ENCODE results near the gene MACROD1. TPM values are rescaled to one million over a fixed set of nuclear protein-coding genes. Genes with fewer than 3 reads are reported as not detected.

MACROD1 gene
- polyA plus RNA-seq, 1 donor (not counting 4 experiments of a cell fraction or from before 2014, with no cell fraction given), result 4.6 TPM

DNA sequence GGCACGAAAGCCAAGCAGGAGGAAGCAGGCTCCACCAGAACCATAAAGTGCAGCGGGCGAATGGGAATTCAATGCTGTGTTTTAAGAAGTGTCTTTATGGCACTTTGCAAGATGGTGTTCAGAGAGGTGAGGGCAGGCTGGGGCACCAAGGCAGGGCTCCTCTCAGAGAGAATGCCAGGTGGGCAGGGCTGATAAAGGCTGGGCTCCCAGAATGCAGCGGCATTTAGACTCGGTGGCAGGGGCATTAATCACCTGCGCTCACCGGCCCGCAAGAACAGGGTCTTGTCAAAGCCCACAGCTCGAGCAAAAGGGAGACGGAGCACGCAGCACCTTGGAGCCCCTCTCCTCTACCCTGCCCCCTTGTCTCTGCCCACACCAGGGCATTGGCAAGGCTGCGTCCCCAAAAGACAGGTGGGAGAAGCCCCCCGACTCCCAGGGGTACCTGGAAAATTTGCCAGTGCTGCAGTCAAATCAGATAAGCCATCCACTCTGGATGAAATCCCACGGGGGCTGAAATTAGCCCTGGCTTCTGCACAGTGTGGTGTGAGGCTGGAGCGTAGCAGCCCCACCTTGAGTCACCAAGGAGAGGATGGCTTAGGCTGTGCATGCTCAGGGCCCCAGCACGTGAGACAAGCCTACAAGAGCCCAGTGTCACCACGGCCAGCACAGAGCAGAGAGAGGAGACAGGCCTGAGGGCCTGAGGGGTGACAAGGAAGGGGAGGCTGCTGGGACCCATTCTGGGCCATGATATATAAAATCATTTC lies 8.1 kb downstream of the MACROD1 start:
- Histone ChIP-seq H3K4me3 (ENCODE audit: control insufficient read depth in 2 of 3, extremely low read depth in 1 of 3, insufficient read depth in 2 of 3, low read depth in 1 of 3, low read length in 3 of 3) (no peak overlapping the region), H3K4me2 (ENCODE audit: control insufficient read depth, extremely low read depth, insufficient read depth, low read depth, low read length) (no peak overlapping the region), H3K9me3 (ENCODE audit: control insufficient read depth, low read depth, low read length) (no peaks in the 10 kb centered on the region), H3K27ac (ENCODE audit: control insufficient read depth, insufficient read depth, low read length) (no peak overlapping the region), H3K79me2 (ENCODE audit: control insufficient read depth, insufficient read depth, low read length) (no peaks in the 10 kb centered on the region), H3K27me3 (ENCODE audit: control insufficient read depth, extremely low read depth, insufficient read depth, low read length) (no peaks in the 10 kb centered on the region), H3K9ac (ENCODE audit: control insufficient read depth, extremely low read depth, insufficient read depth, low read length) (no peak overlapping the region), H3K4me1 (ENCODE audit: control insufficient read depth, extremely low read depth, insufficient read depth, low read length) (no peaks in the 10 kb centered on the region), H2AFZ (ENCODE audit: control insufficient read depth, low read length) (no peak overlapping the region), H3K36me3 (ENCODE audit: control insufficient read depth in 2 of 2, extremely low read depth in 1 of 2, insufficient read depth in 2 of 2, low read length in 2 of 2) (no peaks in the 10 kb centered on the region), H3K9me1 (ENCODE audit: control insufficient read depth, extremely low read depth, insufficient read depth, low read length) (no peaks in the 10 kb centered on the region), H4K20me1 (ENCODE audit: control insufficient read depth, extremely low read depth, insufficient read depth, low read length) (peaks cover 2% of the 10 kb centered on the region)
- dilution Hi-C loops (cut with MboI; ENCODE audit: extremely low pct_ligation_motif_present, low sequenced_read_pairs), result no loop called here
- DNase-seq (ENCODE audit: low read depth, low spot score), result no peak
- FAIRE-seq, result no peak
- TF ChIP-seq, protein P1, sequence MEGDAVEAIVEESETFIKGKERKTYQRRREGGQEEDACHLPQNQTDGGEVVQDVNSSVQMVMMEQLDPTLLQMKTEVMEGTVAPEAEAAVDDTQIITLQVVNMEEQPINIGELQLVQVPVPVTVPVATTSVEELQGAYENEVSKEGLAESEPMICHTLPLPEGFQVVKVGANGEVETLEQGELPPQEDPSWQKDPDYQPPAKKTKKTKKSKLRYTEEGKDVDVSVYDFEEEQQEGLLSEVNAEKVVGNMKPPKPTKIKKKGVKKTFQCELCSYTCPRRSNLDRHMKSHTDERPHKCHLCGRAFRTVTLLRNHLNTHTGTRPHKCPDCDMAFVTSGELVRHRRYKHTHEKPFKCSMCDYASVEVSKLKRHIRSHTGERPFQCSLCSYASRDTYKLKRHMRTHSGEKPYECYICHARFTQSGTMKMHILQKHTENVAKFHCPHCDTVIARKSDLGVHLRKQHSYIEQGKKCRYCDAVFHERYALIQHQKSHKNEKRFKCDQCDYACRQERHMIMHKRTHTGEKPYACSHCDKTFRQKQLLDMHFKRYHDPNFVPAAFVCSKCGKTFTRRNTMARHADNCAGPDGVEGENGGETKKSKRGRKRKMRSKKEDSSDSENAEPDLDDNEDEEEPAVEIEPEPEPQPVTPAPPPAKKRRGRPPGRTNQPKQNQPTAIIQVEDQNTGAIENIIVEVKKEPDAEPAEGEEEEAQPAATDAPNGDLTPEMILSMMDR (optimal IDR thresholded peaks at IDR 0.05 in 1 of 3, IDR thresholded peaks at IDR 0.05 in 1 of 3, conservative IDR thresholded peaks at IDR 0.05 in 1 of 3; ENCODE audit: extremely low read depth in 1 of 3, insufficient read depth in 2 of 3, low read length in 3 of 3), result no peak
- no peak for TF ChIP-seq EZH2 (IDR thresholded peaks at IDR 0.05; ENCODE audit: low read length)

DNA sequence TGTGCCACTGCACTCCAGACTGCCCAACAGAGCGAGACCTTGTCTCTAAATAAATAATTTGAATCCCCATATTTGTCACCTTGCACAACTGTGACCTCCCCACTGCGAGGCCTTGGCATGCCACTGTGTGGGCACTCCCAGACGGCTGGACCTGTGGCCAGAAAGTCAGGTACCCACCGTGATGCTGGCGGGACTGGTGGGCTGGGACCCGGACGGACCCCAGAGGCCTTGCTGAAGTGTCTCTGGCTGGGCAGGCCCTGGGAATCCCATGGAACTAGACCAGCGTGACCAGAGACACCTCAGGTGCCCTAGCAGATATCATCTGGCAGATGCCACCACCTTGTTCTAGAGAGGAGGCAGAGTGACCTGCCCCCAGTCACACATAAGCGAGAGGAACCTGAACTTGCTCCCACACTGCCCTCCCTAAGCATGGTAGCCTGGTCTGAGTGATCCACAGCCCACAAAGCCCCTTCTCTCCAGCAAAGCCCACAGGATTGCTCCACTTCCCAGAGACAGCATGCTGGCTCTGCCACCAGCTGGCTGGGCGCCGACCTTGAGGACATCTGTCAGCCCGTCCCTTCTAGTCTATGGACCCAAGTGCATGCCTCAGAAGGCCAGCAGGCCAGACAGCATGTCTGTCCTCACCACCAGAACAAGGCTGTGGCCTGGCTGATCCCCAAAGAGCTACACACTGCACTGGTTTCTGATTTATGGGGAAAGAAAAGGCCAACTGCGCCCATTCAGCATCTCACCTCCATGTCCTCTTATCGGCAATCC lies 9.5 kb downstream of the MACROD1 start:
- Histone ChIP-seq H3K4me3 (ENCODE audit: control insufficient read depth in 2 of 3, extremely low read depth in 1 of 3, insufficient read depth in 2 of 3, low read depth in 1 of 3, low read length in 3 of 3) (no peak overlapping the region), H3K27me3 (ENCODE audit: control insufficient read depth, extremely low read depth, insufficient read depth, low read length) (no peaks in the 10 kb centered on the region), H2AFZ (ENCODE audit: control insufficient read depth, low read length) (no peak overlapping the region), H3K4me1 (ENCODE audit: control insufficient read depth, extremely low read depth, insufficient read depth, low read length) (no peaks in the 10 kb centered on the region), H4K20me1 (ENCODE audit: control insufficient read depth, extremely low read depth, insufficient read depth, low read length) (peaks cover 2% of the 10 kb centered on the region), H3K9me3 (ENCODE audit: control insufficient read depth, low read depth, low read length) (no peaks in the 10 kb centered on the region), H3K4me2 (ENCODE audit: control insufficient read depth, extremely low read depth, insufficient read depth, low read depth, low read length) (no peak overlapping the region), H3K27ac (ENCODE audit: control insufficient read depth, insufficient read depth, low read length) (no peak overlapping the region), H3K9ac (ENCODE audit: control insufficient read depth, extremely low read depth, insufficient read depth, low read length) (no peak overlapping the region), H3K79me2 (ENCODE audit: control insufficient read depth, insufficient read depth, low read length) (no peaks in the 10 kb centered on the region), H3K36me3 (ENCODE audit: control insufficient read depth in 2 of 2, extremely low read depth in 1 of 2, insufficient read depth in 2 of 2, low read length in 2 of 2) (no peaks in the 10 kb centered on the region), H3K9me1 (ENCODE audit: control insufficient read depth, extremely low read depth, insufficient read depth, low read length) (no peaks in the 10 kb centered on the region)
- DNase-seq (ENCODE audit: low read depth, low spot score) (no peak), FAIRE-seq (no peak)
- TF ChIP-seq EZH2 (IDR thresholded peaks at IDR 0.05; ENCODE audit: low read length), result no peak
- TF ChIP-seq, protein P1 (optimal IDR thresholded peaks at IDR 0.05 in 1 of 3, IDR thresholded peaks at IDR 0.05 in 1 of 3, conservative IDR thresholded peaks at IDR 0.05 in 1 of 3; ENCODE audit: extremely low read depth in 1 of 3, insufficient read depth in 2 of 3, low read length in 3 of 3), result no peak
- dilution Hi-C loops (cut with MboI; ENCODE audit: extremely low pct_ligation_motif_present, low sequenced_read_pairs), result no loop called here

Data from keratinocyte (primary cell).